GM23338 (cell line): Measurements from ENCODE around the gene RBM17. TPM values are rescaled to one million over a fixed set of nuclear protein-coding genes. Genes with fewer than 3 reads are reported as not detected.

Experiments used
- ATAC-seq: fragments of 200-7000 bp; cut with Tn5 transposase; 3 replicates; pipeline ENCODE4 v1.9.1; 2020
- DNase-seq: peaks from one replicate; pipeline ENCODE4 v3.0.0-alpha.2; 2015; ENCODE audit warnings: low spot score
- H2AFZ ChIP-seq: fragments of 200-600 bp; sonication (generic); 2 replicates; pipeline ENCODE4 v1.8.0; 2016; ENCODE audit warnings: antibody characterized with exemption, mild to moderate bottlenecking, moderate library complexity
- H3F3A ChIP-seq: fragments of 200-600 bp; sonication (generic); replicated peaks from 2 replicates; pipeline ENCODE4 v1.8.0; 2017; ENCODE audit warnings: antibody characterized with exemption, mixed run types, low read depth
- H3K27ac ChIP-seq: fragments of 200-600 bp; sonication (generic); 2 replicates; pipeline ENCODE4 v1.6.1; 2016; ENCODE audit warnings: low read depth
- H3K27me3 ChIP-seq: fragments of 200-600 bp; sonication (generic); 2 replicates; pipeline ENCODE4 v1.8.0; 2016; ENCODE audit warnings: mild to moderate bottlenecking, mixed run types, moderate library complexity; ENCODE audit not compliant: insufficient read depth
- H3K36me3 ChIP-seq: fragments of 200-600 bp; sonication (generic); 2 replicates; pipeline ENCODE4 v1.8.0; 2016; ENCODE audit warnings: mild to moderate bottlenecking; ENCODE audit not compliant: insufficient read depth
- H3K4me1 ChIP-seq: fragments of 200-600 bp; sonication (generic); 2 replicates; pipeline ENCODE4 v1.8.0; 2016; ENCODE audit warnings: mild to moderate bottlenecking, moderate library complexity; ENCODE audit not compliant: insufficient read depth
- H3K4me2 ChIP-seq: fragments of 200-600 bp; sonication (generic); 2 replicates; pipeline ENCODE4 v1.7.1; 2017; ENCODE audit warnings: mixed run types
- H3K4me3 ChIP-seq: fragments of 200-600 bp; sonication (generic); 2 replicates; pipeline ENCODE4 v1.6.1; 2016; ENCODE audit warnings: mixed run types
- H3K79me2 ChIP-seq: fragments of 200-600 bp; sonication (generic); replicated peaks from 2 replicates; pipeline ENCODE4 v1.8.0; 2017; ENCODE audit warnings: mild to moderate bottlenecking; ENCODE audit not compliant: insufficient read depth
- H3K9me2 ChIP-seq: fragments of 200-600 bp; sonication (generic); 2 replicates; pipeline ENCODE4 v1.8.0; 2017; ENCODE audit not compliant: insufficient read depth
- H4K20me1 ChIP-seq: fragments of 200-600 bp; sonication (generic); replicated peaks from 2 replicates; pipeline ENCODE4 v1.8.0; 2017; ENCODE audit warnings: mild to moderate bottlenecking; ENCODE audit not compliant: insufficient read depth
- H3K27ac Mint-ChIP-seq: 2 replicates; pipeline ENCODE4 v1.8.0; 2020; ENCODE audit warnings: inconsistent platforms, mild to moderate bottlenecking, moderate library complexity, mixed read lengths
- H3K27me3 Mint-ChIP-seq: 3 replicates; pipeline ENCODE4 v1.8.0; 2022; ENCODE audit warnings: low read depth, mild to moderate bottlenecking, moderate library complexity, mixed read lengths, inconsistent platforms; ENCODE audit not compliant: insufficient read depth, poor library complexity
- H3K36me3 Mint-ChIP-seq: 3 replicates; pipeline ENCODE4 v1.8.0; 2021; ENCODE audit warnings: low read depth, mild to moderate bottlenecking, inconsistent platforms, moderate library complexity, mixed read lengths
- H3K4me1 Mint-ChIP-seq: 3 replicates; pipeline ENCODE4 v1.8.0; 2020; ENCODE audit warnings: mild to moderate bottlenecking, inconsistent platforms, mixed read lengths
- H3K4me3 Mint-ChIP-seq: 3 replicates; pipeline ENCODE4 v1.8.0; 2021; ENCODE audit warnings: moderate library complexity, mild to moderate bottlenecking, inconsistent platforms, mixed read lengths
- H3K9me3 Mint-ChIP-seq: 3 replicates; pipeline ENCODE4 v1.8.0; 2020; ENCODE audit warnings: moderate library complexity, mild to moderate bottlenecking, inconsistent platforms, mixed read lengths
- CREB1 ChIP-seq: fragments of 250-450 bp; sonication (Bioruptor Pico); IDR thresholded peaks from 2 replicates; pipeline ENCODE4 v1.5.0; 2020; ENCODE audit warnings: low read depth, mild to moderate bottlenecking, moderate library complexity
- EZH2 ChIP-seq: fragments of 200-600 bp; sonication (generic); IDR thresholded peaks from one replicate; pipeline ENCODE4 v1.8.0; 2017; ENCODE audit warnings: antibody characterized with exemption, mild to moderate bottlenecking, low read depth; ENCODE audit not compliant: unreplicated experiment
- POLR2AphosphoS5 ChIP-seq: IDR thresholded peaks from 2 replicates; pipeline ENCODE4 v1.6.1; 2016; ENCODE audit warnings: antibody characterized with exemption, low read depth
- ZNF114 ChIP-seq: fragments of 250-450 bp; sonication (Bioruptor Pico); IDR thresholded peaks from 2 replicates; pipeline ENCODE4 v1.5.0; 2020; ENCODE audit warnings: mild to moderate bottlenecking, moderate library complexity
- ZNF331 ChIP-seq: fragments of 250-450 bp; sonication (Bioruptor Pico); IDR thresholded peaks from 2 replicates; pipeline ENCODE4 v1.5.0; 2020; ENCODE audit warnings: low read depth, mild to moderate bottlenecking, moderate library complexity
- polyA plus RNA-seq: library from polyadenylated mRNA; unstranded; fragments of >200 nt; fragmentation: Nextera tagmentation; extraction: Ambion mirVana; gene quantifications from 2 replicates; pipeline ENCODE4 v1.2.1, GENCODE V29; 2016
- total RNA-seq: library from RNA; depleted of rRNA; stranded (reverse); fragments of >200 nt; shearing (Covaris generic); gene quantifications from 2 replicates; pipeline ENCODE4 v1.2.3, GENCODE V29; 2014
- TF ChIP-seq, protein P1 (sequence below): IDR thresholded peaks from one replicate; pipeline ENCODE4 v1.6.1; 2018; ENCODE audit warnings: antibody characterized with exemption; ENCODE audit not compliant: unreplicated experiment
- TF ChIP-seq, protein P2 (sequence below): IDR thresholded peaks from 2 replicates; pipeline ENCODE4 v1.6.1; 2016; ENCODE audit warnings: antibody characterized with exemption
- TF ChIP-seq, protein P3 (sequence below), 2 experiments: fragments of 200-600 bp in 1 of 2; sonication (generic) in 1 of 2; conservative IDR thresholded peaks; 2 replicates each; pipeline versions ENCODE4 v1.5.1 to v1.6.1; 2016 to 2017; ENCODE audit warnings: antibody characterized with exemption in 2 of 2, low read depth in 2 of 2, mild to moderate bottlenecking in 2 of 2, moderate library complexity in 1 of 2

RBM17 gene
- total and polyA plus RNA-seq, 2 experiments from 2014 or later = 54.7 to 281 TPM

DNA sequence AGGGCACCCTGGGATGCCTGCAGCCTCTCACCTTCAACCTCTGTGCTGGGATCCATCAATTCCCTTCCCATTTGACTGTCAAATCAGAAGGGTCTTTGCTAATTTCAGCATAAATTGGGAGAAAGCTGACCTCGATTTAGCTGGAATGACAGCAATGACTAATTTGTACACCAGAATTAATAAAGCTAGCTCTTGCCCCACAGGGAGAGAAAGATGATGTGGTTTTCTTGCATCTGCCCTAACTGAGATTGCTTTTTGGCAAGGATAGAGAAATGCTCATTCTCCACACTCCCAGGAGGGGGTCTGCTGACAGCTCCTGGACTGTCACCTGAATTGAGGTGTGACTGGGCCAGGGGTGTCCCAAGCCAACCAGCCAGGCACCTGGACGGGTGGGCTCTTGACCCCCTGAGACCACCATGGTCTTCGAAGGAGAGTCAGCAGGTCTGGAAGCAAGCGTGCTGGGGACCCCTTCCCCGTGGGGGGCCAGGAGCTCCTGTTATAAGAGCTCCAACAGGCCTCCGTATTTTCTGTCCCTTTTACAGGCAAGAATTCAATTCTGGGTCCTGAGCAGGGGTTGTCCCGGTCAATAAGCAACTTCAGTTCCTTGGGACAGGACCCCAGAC, 42.1 kb downstream of the RBM17 start:
- H3K4me2 ChIP-seq = no peak overlapping the region
- TF ChIP-seq POLR2AphosphoS5 = no peak
- TF ChIP-seq, protein P1, sequence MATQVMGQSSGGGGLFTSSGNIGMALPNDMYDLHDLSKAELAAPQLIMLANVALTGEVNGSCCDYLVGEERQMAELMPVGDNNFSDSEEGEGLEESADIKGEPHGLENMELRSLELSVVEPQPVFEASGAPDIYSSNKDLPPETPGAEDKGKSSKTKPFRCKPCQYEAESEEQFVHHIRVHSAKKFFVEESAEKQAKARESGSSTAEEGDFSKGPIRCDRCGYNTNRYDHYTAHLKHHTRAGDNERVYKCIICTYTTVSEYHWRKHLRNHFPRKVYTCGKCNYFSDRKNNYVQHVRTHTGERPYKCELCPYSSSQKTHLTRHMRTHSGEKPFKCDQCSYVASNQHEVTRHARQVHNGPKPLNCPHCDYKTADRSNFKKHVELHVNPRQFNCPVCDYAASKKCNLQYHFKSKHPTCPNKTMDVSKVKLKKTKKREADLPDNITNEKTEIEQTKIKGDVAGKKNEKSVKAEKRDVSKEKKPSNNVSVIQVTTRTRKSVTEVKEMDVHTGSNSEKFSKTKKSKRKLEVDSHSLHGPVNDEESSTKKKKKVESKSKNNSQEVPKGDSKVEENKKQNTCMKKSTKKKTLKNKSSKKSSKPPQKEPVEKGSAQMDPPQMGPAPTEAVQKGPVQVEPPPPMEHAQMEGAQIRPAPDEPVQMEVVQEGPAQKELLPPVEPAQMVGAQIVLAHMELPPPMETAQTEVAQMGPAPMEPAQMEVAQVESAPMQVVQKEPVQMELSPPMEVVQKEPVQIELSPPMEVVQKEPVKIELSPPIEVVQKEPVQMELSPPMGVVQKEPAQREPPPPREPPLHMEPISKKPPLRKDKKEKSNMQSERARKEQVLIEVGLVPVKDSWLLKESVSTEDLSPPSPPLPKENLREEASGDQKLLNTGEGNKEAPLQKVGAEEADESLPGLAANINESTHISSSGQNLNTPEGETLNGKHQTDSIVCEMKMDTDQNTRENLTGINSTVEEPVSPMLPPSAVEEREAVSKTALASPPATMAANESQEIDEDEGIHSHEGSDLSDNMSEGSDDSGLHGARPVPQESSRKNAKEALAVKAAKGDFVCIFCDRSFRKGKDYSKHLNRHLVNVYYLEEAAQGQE = no peak
- no peak for TF ChIP-seq CREB1
- no peaks in the 10 kb centered on the region for H3F3A ChIP-seq
- H3K4me1 ChIP-seq = peaks cover 10% of the 10 kb centered on the region
- H3K9me3 Mint-ChIP-seq = no peaks in the 10 kb centered on the region
- no peak overlapping the region for H2AFZ ChIP-seq
- H3K79me2 ChIP-seq = no peaks in the 10 kb centered on the region
- H3K36me3 ChIP-seq = no peaks in the 10 kb centered on the region
- H3K36me3 Mint-ChIP-seq = no peaks in the 10 kb centered on the region
- no peaks in the 10 kb centered on the region for H3K27me3 ChIP-seq
- H3K27ac ChIP-seq = no peak overlapping the region
- ATAC-seq = no peak
- no peak overlapping the region for H3K4me3 Mint-ChIP-seq
- H3K4me1 Mint-ChIP-seq = peaks cover 20% of the 10 kb centered on the region
- no peak overlapping the region for H3K27ac Mint-ChIP-seq
- H4K20me1 ChIP-seq = no peaks in the 10 kb centered on the region
- no peak overlapping the region for H3K4me3 ChIP-seq
- no peak for DNase-seq
- H3K27me3 Mint-ChIP-seq = peaks cover 14% of the 10 kb centered on the region
- H3K9me2 ChIP-seq = no peaks in the 10 kb centered on the region

DNA sequence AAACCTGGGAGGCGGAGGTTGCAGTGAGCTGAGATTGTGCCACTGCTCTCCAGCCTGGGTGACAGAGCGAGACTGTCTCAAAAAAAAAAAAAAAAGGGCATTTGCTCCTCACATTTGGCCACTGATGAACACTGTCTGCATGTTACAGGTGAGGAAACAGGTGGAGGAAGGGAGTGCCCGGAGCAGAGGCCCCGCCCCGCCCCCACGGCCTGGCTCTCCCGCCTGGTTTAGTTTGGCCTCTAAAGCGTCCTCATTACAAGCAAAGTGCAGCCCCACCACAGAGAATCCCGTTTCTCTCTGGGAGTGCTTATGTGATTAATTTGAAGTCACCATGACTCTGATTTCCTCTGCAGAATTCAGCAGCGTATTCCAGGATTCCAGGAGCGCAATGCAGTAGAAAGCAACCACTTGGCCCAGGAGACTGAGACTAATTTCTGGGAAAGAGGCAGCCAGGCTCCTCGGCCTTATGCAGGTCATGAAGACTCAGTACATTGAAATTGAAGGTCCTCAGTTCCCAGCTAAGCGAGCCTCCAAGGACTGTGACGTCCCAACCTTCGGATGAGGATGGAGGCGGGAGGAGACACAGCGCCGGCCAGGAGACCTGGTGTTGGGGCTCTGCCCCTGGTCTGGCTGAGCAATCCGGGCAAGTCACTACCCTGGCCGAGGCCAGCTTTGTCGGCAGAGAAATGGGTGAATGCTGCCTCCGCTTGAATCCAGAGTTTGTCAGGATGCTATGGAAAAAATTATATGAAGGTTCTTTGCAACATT, 44.7 kb downstream of the RBM17 start:
- no peaks in the 10 kb centered on the region for H3K36me3 Mint-ChIP-seq
- Histone ChIP-seq H3K4me2 (peak overlapping the region; percentile 48; the same call in 1 of the 2 replicates), H3K4me3 (no peak overlapping the region), H3F3A (no peaks in the 10 kb centered on the region), H3K79me2 (no peaks in the 10 kb centered on the region), H3K27ac (no peak overlapping the region), H3K27me3 (no peaks in the 10 kb centered on the region), H3K4me1 (peaks cover 10% of the 10 kb centered on the region), H4K20me1 (no peaks in the 10 kb centered on the region), H3K36me3 (no peaks in the 10 kb centered on the region), H3K9me2 (no peaks in the 10 kb centered on the region), H2AFZ (peak overlapping the region; percentile 95)
- H3K9me3 Mint-ChIP-seq = no peaks in the 10 kb centered on the region
- H3K4me3 Mint-ChIP-seq = no peak overlapping the region
- H3K4me1 Mint-ChIP-seq = peaks cover 16% of the 10 kb centered on the region
- ATAC-seq = peak; percentile 72
- DNase-seq = peak; percentile 57
- H3K27ac Mint-ChIP-seq = no peak overlapping the region
- H3K27me3 Mint-ChIP-seq = peaks cover 16% of the 10 kb centered on the region
- TF ChIP-seq ZNF331 (CRISPR knock-in tag) = no peak
- TF ChIP-seq, protein P2, sequence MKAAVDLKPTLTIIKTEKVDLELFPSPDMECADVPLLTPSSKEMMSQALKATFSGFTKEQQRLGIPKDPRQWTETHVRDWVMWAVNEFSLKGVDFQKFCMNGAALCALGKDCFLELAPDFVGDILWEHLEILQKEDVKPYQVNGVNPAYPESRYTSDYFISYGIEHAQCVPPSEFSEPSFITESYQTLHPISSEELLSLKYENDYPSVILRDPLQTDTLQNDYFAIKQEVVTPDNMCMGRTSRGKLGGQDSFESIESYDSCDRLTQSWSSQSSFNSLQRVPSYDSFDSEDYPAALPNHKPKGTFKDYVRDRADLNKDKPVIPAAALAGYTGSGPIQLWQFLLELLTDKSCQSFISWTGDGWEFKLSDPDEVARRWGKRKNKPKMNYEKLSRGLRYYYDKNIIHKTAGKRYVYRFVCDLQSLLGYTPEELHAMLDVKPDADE = no peak
- TF ChIP-seq POLR2AphosphoS5 = no peak
- no peak for TF ChIP-seq ZNF114 (CRISPR knock-in tag)
- TF ChIP-seq, protein P3, sequence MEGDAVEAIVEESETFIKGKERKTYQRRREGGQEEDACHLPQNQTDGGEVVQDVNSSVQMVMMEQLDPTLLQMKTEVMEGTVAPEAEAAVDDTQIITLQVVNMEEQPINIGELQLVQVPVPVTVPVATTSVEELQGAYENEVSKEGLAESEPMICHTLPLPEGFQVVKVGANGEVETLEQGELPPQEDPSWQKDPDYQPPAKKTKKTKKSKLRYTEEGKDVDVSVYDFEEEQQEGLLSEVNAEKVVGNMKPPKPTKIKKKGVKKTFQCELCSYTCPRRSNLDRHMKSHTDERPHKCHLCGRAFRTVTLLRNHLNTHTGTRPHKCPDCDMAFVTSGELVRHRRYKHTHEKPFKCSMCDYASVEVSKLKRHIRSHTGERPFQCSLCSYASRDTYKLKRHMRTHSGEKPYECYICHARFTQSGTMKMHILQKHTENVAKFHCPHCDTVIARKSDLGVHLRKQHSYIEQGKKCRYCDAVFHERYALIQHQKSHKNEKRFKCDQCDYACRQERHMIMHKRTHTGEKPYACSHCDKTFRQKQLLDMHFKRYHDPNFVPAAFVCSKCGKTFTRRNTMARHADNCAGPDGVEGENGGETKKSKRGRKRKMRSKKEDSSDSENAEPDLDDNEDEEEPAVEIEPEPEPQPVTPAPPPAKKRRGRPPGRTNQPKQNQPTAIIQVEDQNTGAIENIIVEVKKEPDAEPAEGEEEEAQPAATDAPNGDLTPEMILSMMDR (conservative IDR thresholded peaks at IDR 0.05; ENCODE audit: low read depth in 2 of 2) = no peak
- TF ChIP-seq EZH2 = no peak
